Measurements from ENCODE around the gene TMED10.
"Not testable (repeated sequence)": the region's sequence is repeated elsewhere in the genome, so short reads cannot be mapped to it uniquely, and the experiment has no call there.

TMED10 gene

DNA sequence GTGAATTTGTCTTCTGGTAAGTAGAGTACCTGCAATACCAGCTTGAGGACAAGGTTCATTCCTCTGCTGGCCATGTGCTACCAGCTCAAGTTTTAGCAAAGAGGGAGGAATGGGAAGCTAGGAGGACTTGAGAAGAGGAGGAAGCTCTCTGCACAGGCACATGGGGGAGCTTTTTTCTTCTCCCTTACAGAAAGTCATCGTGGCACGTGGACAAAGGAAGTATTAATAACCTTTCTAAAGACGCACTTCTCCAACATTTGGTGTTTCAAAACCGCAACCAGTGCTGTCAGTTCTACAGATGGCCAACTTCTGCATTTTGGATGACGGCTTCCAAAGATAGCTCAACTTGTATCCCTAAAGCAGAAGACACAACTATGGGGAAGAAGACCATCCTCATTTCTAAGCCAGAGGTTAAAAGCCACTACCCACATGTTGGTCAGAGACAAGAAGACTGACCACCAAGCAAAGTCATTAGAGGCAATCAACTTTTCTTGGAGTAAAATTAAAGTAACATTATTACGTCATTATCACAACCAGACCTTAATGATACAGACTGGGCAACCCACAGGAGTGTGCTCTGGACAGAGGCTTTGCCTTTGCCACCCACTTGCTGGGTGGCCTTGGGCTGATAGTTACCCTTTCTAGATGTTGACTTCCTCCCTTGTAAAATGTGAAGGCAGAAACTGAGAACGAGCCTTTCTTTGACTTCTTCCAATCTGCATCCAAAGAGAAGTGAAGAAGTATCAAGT, 12.3 kb upstream of the TMED10 start:
- no peak for DNase-seq

GRCh38 chr14:75188086-75188485, 11.7 kb upstream of the TMED10 start:
- DNase-seq = no peak

- DNase-seq = no peak
Observed at GRCh38 chr14:75186953-75187352, 10.5 kb upstream of the TMED10 start.

- no peak for DNase-seq
Observed at GRCh38 chr14:75185251-75186040, 9.0 kb upstream of the TMED10 start.

DNA sequence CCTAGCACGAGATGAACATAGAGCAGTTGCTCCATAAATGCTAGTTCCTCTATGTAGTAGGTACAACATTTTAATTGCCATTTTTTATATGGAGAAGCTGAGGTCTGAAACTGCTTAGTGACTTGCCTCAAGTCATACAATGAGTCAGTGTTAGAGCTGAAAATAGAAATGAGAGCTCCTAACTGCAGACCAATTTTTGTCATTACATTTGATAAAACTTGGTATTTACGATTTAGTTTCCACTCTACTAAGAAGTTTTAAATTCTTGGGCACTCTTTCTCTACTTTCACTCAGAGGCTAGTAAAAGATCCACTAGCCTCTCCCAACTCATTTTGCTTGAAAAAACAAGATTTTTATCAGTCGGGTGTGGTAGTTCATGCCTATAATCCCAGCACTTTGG, 8.1 kb upstream of the TMED10 start:
- no peak for DNase-seq

GRCh38 chr14:75184039-75184438, 7.6 kb upstream of the TMED10 start:
- DNase-seq = no peak

GRCh38 chr14:75183225-75183624, 6.8 kb upstream of the TMED10 start:
- DNase-seq = no peak

DNA sequence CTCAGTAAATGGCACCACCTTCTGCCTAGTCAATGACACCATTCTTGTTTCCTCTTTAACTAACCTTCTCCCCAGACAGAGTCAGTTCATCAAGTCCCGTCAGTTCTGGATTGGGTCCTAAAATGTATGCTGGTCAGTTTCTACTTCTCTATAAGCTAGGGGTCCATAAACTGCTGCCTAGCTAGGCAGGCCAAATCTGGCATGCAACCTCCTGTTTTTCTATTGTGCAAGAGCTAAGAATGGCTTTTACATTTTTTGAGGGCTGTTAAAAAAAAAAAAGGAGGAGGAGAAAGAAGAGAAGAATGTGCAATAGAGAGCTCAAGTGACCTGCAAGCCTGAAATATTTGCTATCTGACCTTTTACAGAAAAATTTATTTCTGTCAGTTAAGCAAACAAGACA, 6.4 kb upstream of the TMED10 start:
- no peak for DNase-seq

DNA sequence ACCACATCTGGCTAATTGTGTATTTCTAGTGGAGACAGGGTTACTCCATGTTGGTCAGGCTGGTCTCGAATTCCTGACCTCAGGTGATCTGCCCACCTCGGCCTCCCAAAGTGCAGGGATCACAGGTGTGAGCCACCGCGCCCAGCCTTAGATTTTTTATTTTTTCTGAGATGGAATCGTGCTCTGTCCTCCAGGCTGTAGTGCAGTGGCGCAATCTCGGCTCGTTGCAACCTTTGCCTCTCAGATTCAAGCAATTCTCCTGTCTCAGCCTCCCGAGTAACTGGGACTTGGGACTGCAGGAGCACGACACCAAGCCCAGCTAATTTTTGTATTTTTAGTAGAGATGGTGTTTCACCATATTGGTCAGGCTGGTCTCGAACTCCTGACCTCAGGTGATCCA, 5.8 kb upstream of the TMED10 start:
- not testable (repeated sequence) for DNase-seq

DNA sequence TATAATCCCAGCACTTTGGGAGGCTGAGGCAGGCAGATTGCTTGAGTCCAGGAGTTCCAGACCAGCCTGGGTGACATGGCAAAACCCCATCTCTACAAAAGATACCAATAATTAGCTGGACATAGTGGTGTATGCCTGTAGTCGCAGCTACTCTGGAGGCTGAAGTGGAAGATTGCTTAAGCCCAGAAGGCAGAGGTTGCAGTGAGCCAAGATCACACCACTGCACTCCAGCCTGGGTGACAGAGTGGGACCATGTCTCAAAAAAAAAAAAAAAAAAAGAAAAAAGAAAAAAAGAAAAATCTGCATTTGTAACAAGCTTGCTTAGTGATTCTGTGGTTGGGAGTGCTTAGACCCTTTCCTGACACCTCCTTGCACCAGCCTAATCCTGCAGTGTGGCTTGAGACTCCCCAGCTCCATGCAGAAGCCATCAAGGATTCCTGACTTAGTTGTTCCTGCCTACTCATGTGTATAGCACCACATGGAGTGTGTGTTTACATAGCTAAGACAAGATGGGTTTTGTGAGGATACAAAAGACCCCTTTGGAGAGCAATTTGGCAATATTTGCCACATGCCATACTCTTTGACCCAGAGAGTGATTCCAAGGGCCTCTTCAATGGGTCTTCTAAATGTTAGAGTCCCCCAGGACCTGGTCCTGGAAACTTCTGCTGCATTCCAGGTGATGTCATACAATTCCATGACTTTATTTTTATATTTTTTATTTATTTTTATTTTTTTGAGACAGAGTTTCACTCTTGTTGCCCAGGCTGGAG, 5.1 kb upstream of the TMED10 start:
- DNase-seq = no peak

DNA sequence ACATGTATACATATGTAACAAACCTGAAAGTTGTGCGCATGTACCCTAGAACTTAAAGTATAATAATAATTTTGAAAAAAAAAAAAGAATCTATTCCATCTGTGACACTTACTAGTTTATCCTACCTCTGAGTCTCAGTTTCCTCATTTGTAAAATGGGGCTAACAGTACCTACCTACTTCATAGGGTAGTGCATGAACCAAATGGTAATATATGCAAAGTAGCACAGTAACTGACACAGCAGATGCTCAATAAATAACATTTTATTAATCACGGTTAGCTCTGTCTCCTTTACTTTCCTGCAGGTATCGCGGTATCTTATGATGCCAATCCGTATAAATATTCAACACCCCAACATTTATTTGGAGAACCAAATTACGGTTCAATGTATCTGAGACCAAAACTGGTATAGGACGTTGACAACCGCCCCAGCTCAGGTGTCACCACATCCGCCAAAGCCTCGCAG, 703 bp downstream of the TMED10 start:
- no peak for DNase-seq

GRCh38 chr14:75174066-75174465, 2.3 kb downstream of the TMED10 start:
- no peak for DNase-seq

DNA sequence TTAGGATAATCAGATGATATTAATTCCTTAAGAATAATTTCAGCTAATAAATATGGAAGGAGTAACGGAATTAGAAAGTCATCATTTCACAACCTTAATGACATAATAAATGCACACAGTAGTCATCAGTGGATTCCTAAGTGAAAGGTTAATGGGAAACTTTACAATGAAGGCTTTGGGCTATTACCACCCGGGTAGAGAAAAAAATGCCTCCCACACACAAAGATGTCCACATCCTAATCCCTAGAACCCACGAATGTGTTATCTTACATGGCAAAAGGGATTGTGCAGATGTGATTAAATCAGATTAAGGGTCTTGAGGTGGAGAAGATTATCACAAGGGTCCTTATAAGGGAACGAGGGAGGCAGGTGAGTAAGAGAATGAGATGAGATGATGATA, 5.6 kb downstream of the TMED10 start:
- DNase-seq = no peak

- DNase-seq = no peak
Observed at GRCh38 chr14:75168586-75169335, 7.7 kb downstream of the TMED10 start.

DNA sequence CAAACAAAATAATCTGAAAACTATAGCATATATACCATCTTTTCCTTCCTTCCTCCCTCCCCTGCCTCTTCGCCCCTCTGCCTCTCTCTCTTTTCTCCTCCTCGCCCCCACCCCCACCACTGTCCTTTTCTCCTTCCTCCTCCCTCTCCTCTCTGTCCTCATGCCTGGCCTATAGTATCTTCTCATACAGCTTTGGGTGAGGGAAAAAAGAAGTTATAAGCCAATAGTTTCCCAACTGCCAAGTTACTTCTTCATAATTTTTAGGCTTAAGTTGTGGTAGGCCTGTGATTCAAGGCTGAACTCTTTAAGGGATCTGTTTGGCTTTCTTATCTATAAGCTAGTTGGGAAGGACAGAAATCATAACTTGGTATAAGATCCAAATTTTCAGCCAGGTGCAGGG, 9.1 kb downstream of the TMED10 start:
- DNase-seq = no peak

DNA sequence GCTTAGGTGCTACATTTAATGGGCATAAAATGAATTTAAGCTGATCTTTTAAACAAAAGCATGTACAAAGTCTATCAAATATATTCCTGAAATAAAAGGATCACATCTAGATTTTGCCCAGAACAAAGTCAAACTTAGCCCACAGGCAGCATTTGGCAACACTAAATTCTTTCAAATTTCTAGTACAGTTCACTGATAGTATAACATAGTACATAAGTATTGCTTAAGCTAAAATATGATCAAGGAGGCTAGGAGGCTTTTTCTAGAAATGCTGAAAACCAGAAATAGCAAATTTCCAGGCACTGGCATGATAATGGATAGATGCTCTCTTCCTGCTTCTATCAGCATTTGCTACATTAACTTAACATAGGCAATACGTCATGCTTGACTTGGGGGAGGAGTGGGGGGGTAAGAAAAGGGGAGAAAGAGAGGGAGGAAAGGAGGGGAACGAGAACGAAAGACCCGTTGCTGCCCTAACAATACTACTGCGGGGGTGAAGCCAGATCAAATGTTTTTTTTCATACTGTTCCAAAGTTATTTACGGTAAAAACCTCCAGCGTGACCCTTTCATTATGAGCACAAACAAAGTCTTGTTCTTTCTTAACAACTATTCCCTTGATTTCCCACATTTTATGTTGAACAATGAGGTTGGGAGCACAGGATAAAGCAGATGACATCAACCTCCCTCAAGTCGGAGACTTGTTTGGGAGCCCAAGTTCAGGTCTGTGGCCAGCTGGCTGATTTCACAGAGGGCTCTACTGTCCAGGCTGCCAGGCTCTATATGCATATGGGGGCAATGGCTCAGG, 10.6 kb downstream of the TMED10 start:
- no peak for DNase-seq

GRCh38 chr14:75164809-75165208, 11.6 kb downstream of the TMED10 start:
- DNase-seq = no peak

DNA sequence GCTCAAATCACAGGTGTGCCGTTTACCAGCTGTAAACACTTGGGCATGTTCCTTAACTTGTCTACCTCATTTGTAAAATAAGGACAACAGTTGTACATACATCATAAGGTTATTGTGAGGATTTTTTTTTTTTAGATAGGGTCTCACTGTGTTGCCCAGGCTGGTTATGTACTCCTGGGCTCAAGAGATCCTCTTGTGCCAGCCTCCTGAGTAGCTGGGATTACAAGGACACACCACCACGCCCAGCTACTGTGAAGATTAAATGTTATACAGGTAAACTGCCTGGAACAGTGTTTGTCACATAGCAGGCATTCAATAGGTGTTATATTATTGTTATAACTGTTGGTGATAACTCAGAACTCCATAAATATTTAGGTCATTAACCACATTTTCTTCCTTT, 12.7 kb downstream of the TMED10 start:
- no peak for DNase-seq

- DNase-seq = no peak
Observed at GRCh38 chr14:75162631-75163030, 13.8 kb downstream of the TMED10 start.

- no peak for DNase-seq
Observed at GRCh38 chr14:75158843-75159614, 17.4 kb downstream of the TMED10 start.

DNA sequence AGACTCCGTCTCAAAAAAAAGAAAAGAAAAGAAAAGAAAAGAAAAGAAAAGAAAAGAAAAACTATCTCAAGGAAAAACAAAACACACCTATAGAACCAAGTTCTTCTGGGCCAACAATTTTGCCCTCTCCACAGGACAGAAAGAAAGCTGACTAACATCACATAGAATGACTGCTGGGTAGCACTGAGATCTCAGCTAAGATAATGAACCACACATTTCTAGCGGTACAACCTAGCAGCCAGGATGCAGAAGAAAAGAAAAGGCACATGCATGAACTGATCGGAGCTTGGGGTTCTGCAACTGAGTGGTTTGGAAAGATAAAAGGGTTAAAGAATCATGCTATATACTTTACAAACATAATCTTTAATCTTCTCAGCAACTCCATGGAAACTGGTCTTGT, 19.5 kb downstream of the TMED10 start:
- no peak for DNase-seq
